ENCODE data around the gene SDCBP2.

The SDCBP2 gene

GRCh38 chr20:1338801-1339200 is 9.9 kb upstream of the SDCBP2 start:
- no peak for TF ChIP-seq CTCF (IDR thresholded peaks at IDR 0.05; ENCODE audit: extremely low read depth, missing control alignments)
- DNase-seq (ENCODE audit: low spot score), result no peak

- DNase-seq (ENCODE audit: low spot score), result no peak
- no peak for TF ChIP-seq CTCF (IDR thresholded peaks at IDR 0.05; ENCODE audit: extremely low read depth, missing control alignments)
Observed at GRCh38 chr20:1338096-1338495, 9.2 kb upstream of the SDCBP2 start.

- TF ChIP-seq CTCF (IDR thresholded peaks at IDR 0.05; ENCODE audit: extremely low read depth, missing control alignments), result no peak
- no peak for DNase-seq (ENCODE audit: low spot score)
Observed at GRCh38 chr20:1337441-1337840, 8.5 kb upstream of the SDCBP2 start.

GRCh38 chr20:1336699-1337367 is 7.9 kb upstream of the SDCBP2 start:
- no peak for DNase-seq (ENCODE audit: low spot score)
- no peak for TF ChIP-seq CTCF (IDR thresholded peaks at IDR 0.05; ENCODE audit: extremely low read depth, missing control alignments)

- no peak for TF ChIP-seq CTCF (IDR thresholded peaks at IDR 0.05; ENCODE audit: extremely low read depth, missing control alignments)
- DNase-seq (ENCODE audit: low spot score), result no peak
Observed at GRCh38 chr20:1335961-1336698, 7.2 kb upstream of the SDCBP2 start.

GRCh38 chr20:1334761-1335160 is 5.8 kb upstream of the SDCBP2 start:
- TF ChIP-seq CTCF (IDR thresholded peaks at IDR 0.05; ENCODE audit: extremely low read depth, missing control alignments), result no peak
- DNase-seq (ENCODE audit: low spot score), result no peak

- no peak for TF ChIP-seq CTCF (IDR thresholded peaks at IDR 0.05; ENCODE audit: extremely low read depth, missing control alignments)
- DNase-seq (ENCODE audit: low spot score), result no peak
Observed at GRCh38 chr20:1334370-1334731, 5.4 kb upstream of the SDCBP2 start.
